GM19099 (cell line): ENCODE results near the gene F11R.

Experiments
- POLR2A ChIP-seq: IDR thresholded peaks from 3 replicates; pipeline ENCODE4 v1.6.1; 2011; ENCODE audit warnings: low read depth; ENCODE audit not compliant: insufficient read length; ENCODE audit errors: extremely low read depth

Gene F11R

GRCh38 chr1:160993544-160994193 is 27.3 kb downstream of the F11R start:
- TF ChIP-seq POLR2A: no peak

GRCh38 chr1:160987359-160988050 is 33.4 kb downstream of the F11R start:
- no peak for TF ChIP-seq POLR2A

- TF ChIP-seq POLR2A: no peak
These were observed 35.2 kb downstream of the F11R start for GRCh38 chr1:160985723-160986122.

- TF ChIP-seq POLR2A: no peak
These were observed 39.2 kb downstream of the F11R start for GRCh38 chr1:160981584-160982411.

- no peak for TF ChIP-seq POLR2A
These were observed 41.7 kb downstream of the F11R start for GRCh38 chr1:160979286-160979685.

- no peak for TF ChIP-seq POLR2A
These were observed 42.4 kb downstream of the F11R start for GRCh38 chr1:160978510-160978927.

GRCh38 chr1:160975026-160975425 is 45.9 kb downstream of the F11R start:
- TF ChIP-seq POLR2A: no peak

- TF ChIP-seq POLR2A: no peak
These were observed 47.5 kb downstream of the F11R start for GRCh38 chr1:160973491-160973890.

GRCh38 chr1:160972939-160973338 is 48.0 kb downstream of the F11R start:
- no peak for TF ChIP-seq POLR2A

GRCh38 chr1:160971618-160972056 is 49.3 kb downstream of the F11R start:
- TF ChIP-seq POLR2A: no peak

- TF ChIP-seq POLR2A: no peak
These were observed 57.4 kb downstream of the F11R start for GRCh38 chr1:160963521-160963920.

- TF ChIP-seq POLR2A: no peak
These were observed 59.5 kb downstream of the F11R start for GRCh38 chr1:160961419-160961818.

- TF ChIP-seq POLR2A: no peak
These were observed 64.0 kb downstream of the F11R start for GRCh38 chr1:160956966-160957365.

GRCh38 chr1:160954158-160955104 is 66.5 kb downstream of the F11R start, which contains the start of gene ITLN2:
Gene ITLN2 (minus strand): TSS chr1:160954809. CDS start chr1:160954741, 68 bp downstream.
- TF ChIP-seq POLR2A: no peak
